HEK293T (cell line): ENCODE data around the gene HTR2A.

Source experiments
- BHLHE40 ChIP-seq: fragments of 450-650 bp; IDR thresholded peaks from 2 replicates; pipeline ENCODE4 v1.6.1; 2016; ENCODE audit warnings: mild to moderate bottlenecking, moderate library complexity, borderline replicate concordance
- FOXA1 ChIP-seq: fragments of 450-650 bp; IDR thresholded peaks from 2 replicates; pipeline ENCODE4 v1.6.1; 2016; ENCODE audit warnings: mild to moderate bottlenecking
- NFRKB ChIP-seq: fragments of 450-650 bp; IDR thresholded peaks from 2 replicates; pipeline ENCODE4 v1.6.1; 2016; ENCODE audit warnings: mild to moderate bottlenecking, moderate library complexity
- PKNOX1 ChIP-seq: fragments of 450-650 bp; IDR thresholded peaks from 2 replicates; pipeline ENCODE4 v1.6.1; 2016
- TARDBP ChIP-seq: fragments of 450-650 bp; IDR thresholded peaks from 2 replicates; pipeline ENCODE4 v1.6.1; 2016

DNA sequence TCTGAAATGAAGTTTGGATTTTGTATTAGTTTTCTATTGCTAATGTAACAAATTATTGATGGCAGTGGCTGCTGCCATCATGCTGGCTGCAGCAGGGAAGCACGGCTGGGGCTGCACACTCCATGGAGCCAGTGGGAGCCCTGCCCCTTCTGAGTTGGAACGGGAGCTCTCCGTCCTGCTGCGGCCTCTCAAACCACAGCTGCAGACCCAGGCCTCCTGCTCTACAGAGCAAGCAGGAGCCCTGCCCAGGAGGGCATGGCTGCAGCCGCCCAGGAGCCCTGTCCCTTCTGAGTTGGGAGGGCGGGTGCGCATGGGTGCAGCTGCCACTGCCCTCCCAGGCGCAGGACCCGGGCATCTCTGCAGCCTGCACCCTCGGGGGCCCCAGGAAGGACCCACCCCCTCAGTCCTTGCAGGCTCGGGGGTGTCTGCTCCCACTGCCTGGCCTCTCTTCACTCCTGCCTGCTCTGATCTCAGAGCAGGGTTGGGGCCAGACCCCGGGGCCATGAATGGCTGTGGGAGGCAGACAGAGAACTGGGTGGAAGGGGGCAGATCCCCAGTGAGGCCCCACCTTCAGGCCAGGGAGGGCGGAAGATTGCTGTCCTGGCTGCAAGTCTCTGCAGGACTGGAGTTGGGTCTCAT lies 78.9 kb downstream of the HTR2A start:
- TF ChIP-seq PKNOX1 = no peak
- no peak for TF ChIP-seq BHLHE40
- no peak for TF ChIP-seq FOXA1
- TF ChIP-seq TARDBP = no peak
- TF ChIP-seq NFRKB = no peak
